IMR-90 (cell line): Measurements from ENCODE around the gene GRIK3. TPM values are rescaled to one million over a fixed set of nuclear protein-coding genes. Genes with fewer than 3 reads are reported as not detected.

Source experiments
- ATAC-seq: fragments of 200-7000 bp; cut with Tn5 transposase; 2 replicates; pipeline ENCODE4 v1.9.1; 2020; ENCODE audit warnings: low read depth, mild to moderate bottlenecking, moderate library complexity
- BruUV-seq: library from RNA; stranded (reverse); fragments of 400-500 nt; replicated peaks from 2 replicates; lab custom pipeline; 2021; lab: Mats Ljungman, UMichigan
- CTCF ChIA-PET: fragments of 300-600 bp; formaldehyde crosslinking; extraction: SDS; loops from one replicate; lab custom pipeline; 2021; ENCODE audit warnings: antibody characterized with exemption; lab: Yijun Ruan, JAX
- POLR2A ChIA-PET: fragments of 300-600 bp; sonication (Branson Sonifier 250); formaldehyde crosslinking; loops from one replicate; lab custom pipeline; 2022; ENCODE audit warnings: antibody characterized with exemption; ENCODE audit not compliant: unreplicated experiment; lab: Charles Lee
- DNase-seq: peaks from one replicate; pipeline ENCODE4 v3.0.0; 2013
- H2AFZ ChIP-seq: replicated peaks from 2 replicates; pipeline ENCODE3; 2013; ENCODE audit warnings: low read length, mild to moderate bottlenecking; ENCODE audit not compliant: poor library complexity
- H2AK5ac ChIP-seq: 2 replicates; pipeline ENCODE4 v1.6.1; 2013; ENCODE audit warnings: low read depth, low read length, inconsistent platforms
- H2AK9ac ChIP-seq: replicated peaks from 2 replicates; pipeline ENCODE3; 2013; ENCODE audit warnings: mild to moderate bottlenecking, low read depth, low read length, moderate library complexity; ENCODE audit not compliant: poor library complexity
- H2BK120ac ChIP-seq: 2 replicates; pipeline ENCODE4 v1.6.1; 2013; ENCODE audit warnings: low read depth, low read length, inconsistent platforms
- H2BK15ac ChIP-seq: 3 replicates; pipeline ENCODE4 v1.6.1; 2013; ENCODE audit warnings: low read depth, low read length, inconsistent platforms
- H2BK20ac ChIP-seq: 2 replicates; pipeline ENCODE4 v1.6.1; 2013; ENCODE audit warnings: low read depth, mild to moderate bottlenecking, inconsistent platforms, low read length, moderate library complexity
- H2BK5ac ChIP-seq: 2 replicates; pipeline ENCODE4 v1.6.1; 2013; ENCODE audit warnings: mild to moderate bottlenecking, low read depth, low read length, inconsistent platforms; ENCODE audit not compliant: poor library complexity, severe bottlenecking
- H3K14ac ChIP-seq: replicated peaks from 2 replicates; pipeline ENCODE4 v1.6.1; 2013; ENCODE audit warnings: low read depth, low read length, inconsistent platforms
- H3K18ac ChIP-seq: 2 replicates; pipeline ENCODE4 v1.6.1; 2013; ENCODE audit warnings: low read depth, low read length, control low read depth
- H3K23ac ChIP-seq: 2 replicates; pipeline ENCODE4 v1.6.1; 2013; ENCODE audit warnings: low read depth, low read length, inconsistent platforms
- H3K27ac ChIP-seq: 2 replicates; pipeline ENCODE4 v1.5.1; 2013; ENCODE audit warnings: mild to moderate bottlenecking, control low read depth, low read length; ENCODE audit not compliant: insufficient read depth
- H3K27me3 ChIP-seq: 2 replicates; pipeline ENCODE4 v1.6.1; 2013; ENCODE audit warnings: low read length; ENCODE audit not compliant: control insufficient read depth, insufficient read depth
- H3K36me3 ChIP-seq: 2 replicates; pipeline ENCODE4 v1.6.1; 2013; ENCODE audit warnings: low read length, mixed read lengths; ENCODE audit not compliant: control insufficient read depth, insufficient read depth
- H3K4ac ChIP-seq: 2 replicates; pipeline ENCODE4 v1.6.1; 2013; ENCODE audit warnings: low read depth, low read length, inconsistent platforms
- H3K4me1 ChIP-seq: 2 replicates; pipeline ENCODE4 v1.6.1; 2013; ENCODE audit warnings: low read length, mixed read lengths; ENCODE audit not compliant: control insufficient read depth, insufficient read depth
- H3K4me2 ChIP-seq: 2 replicates; pipeline ENCODE4 v1.6.1; 2013; ENCODE audit warnings: low read depth, mild to moderate bottlenecking, control low read depth, low read length, moderate library complexity
- H3K4me3 ChIP-seq: 2 replicates; pipeline ENCODE4 v1.5.1; 2013; ENCODE audit warnings: low read depth, mild to moderate bottlenecking, control low read depth, low read length, moderate library complexity; ENCODE audit not compliant: insufficient read depth
- H3K56ac ChIP-seq: 2 replicates; pipeline ENCODE4 v1.6.1; 2013; ENCODE audit warnings: low read length, inconsistent platforms; ENCODE audit not compliant: insufficient read depth; ENCODE audit errors: extremely low read depth
- H3K79me1 ChIP-seq, 2 experiments: 2 replicates each; pipeline ENCODE4 v1.6.1; 2013; ENCODE audit warnings: low read length in 2 of 2, inconsistent platforms in 1 of 2, low read depth in 1 of 2
- H3K9ac ChIP-seq: 2 replicates; pipeline ENCODE4 v1.6.1; 2013; ENCODE audit warnings: low read depth, low read length, control low read depth
- H3K9me1 ChIP-seq: 2 replicates; pipeline ENCODE4 v1.6.1; 2013; ENCODE audit warnings: low read length, inconsistent platforms; ENCODE audit not compliant: insufficient read depth
- H3K9me3 ChIP-seq: 2 replicates; pipeline ENCODE4 v1.6.1; 2013; ENCODE audit warnings: low read length; ENCODE audit not compliant: control insufficient read depth, insufficient read depth
- H4K20me1 ChIP-seq: 2 replicates; pipeline ENCODE4 v1.6.1; 2013; ENCODE audit warnings: low read length, inconsistent platforms; ENCODE audit not compliant: insufficient read depth
- H4K5ac ChIP-seq: 2 replicates; pipeline ENCODE4 v1.6.1; 2013; ENCODE audit warnings: mild to moderate bottlenecking, low read depth, low read length, control low read depth
- H4K8ac ChIP-seq, 2 experiments: 2 replicates each; pipeline ENCODE4 v1.6.1; 2013; ENCODE audit warnings: low read depth in 2 of 2, low read length in 2 of 2, control low read depth in 1 of 2, inconsistent platforms in 1 of 2
- H4K91ac ChIP-seq: 2 replicates; pipeline ENCODE4 v1.6.1; 2013; ENCODE audit warnings: low read depth, low read length, inconsistent platforms; ENCODE audit not compliant: insufficient read depth
- BHLHE40 ChIP-seq: fragments of 150-350 bp; IDR thresholded peaks from 2 replicates; pipeline ENCODE4 v1.6.1; 2016; ENCODE audit warnings: mild to moderate bottlenecking, low read depth, low read length
- CTCF ChIP-seq: conservative IDR thresholded peaks from 2 replicates; pipeline ENCODE4 v1.5.1; 2012; ENCODE audit warnings: mild to moderate bottlenecking, low read depth, low read length, improper control_type of control experiment
- ELK1 ChIP-seq: fragments of 150-350 bp; IDR thresholded peaks from 2 replicates; pipeline ENCODE4 v1.6.1; 2016; ENCODE audit warnings: low read depth, mild to moderate bottlenecking, low read length, moderate library complexity, borderline replicate concordance
- FOS ChIP-seq: fragments of 150-350 bp; IDR thresholded peaks from 2 replicates; pipeline ENCODE4 v1.6.1; 2016; ENCODE audit warnings: low read depth, low read length
- MAZ ChIP-seq: IDR thresholded peaks from 2 replicates; pipeline ENCODE4 v1.6.1; 2012; ENCODE audit warnings: low read depth, mild to moderate bottlenecking, low read length, improper control_type of control experiment, moderate library complexity, borderline replicate concordance
- NFE2L2 ChIP-seq: fragments of 150-350 bp; IDR thresholded peaks from 2 replicates; pipeline ENCODE4 v1.6.1; 2016; ENCODE audit warnings: low read depth, mild to moderate bottlenecking, low read length
- POLR2A ChIP-seq: IDR thresholded peaks from 2 replicates; pipeline ENCODE4 v1.6.1; 2012; ENCODE audit warnings: mild to moderate bottlenecking, low read depth, low read length
- RCOR1 ChIP-seq: IDR thresholded peaks from 2 replicates; pipeline ENCODE4 v1.6.1; 2012; ENCODE audit warnings: mild to moderate bottlenecking, low read length, improper control_type of control experiment; ENCODE audit not compliant: insufficient replicate concordance
- SMC3 ChIP-seq: fragments of 150-350 bp; IDR thresholded peaks from 2 replicates; pipeline ENCODE4 v1.6.1; 2016; ENCODE audit warnings: low read depth, mild to moderate bottlenecking, antibody characterized with exemption, low read length, moderate library complexity
- USF2 ChIP-seq: fragments of 150-350 bp; IDR thresholded peaks from 2 replicates; pipeline ENCODE4 v1.6.1; 2017; ENCODE audit warnings: mild to moderate bottlenecking, antibody characterized with exemption, low read length, low read depth
- WGBS, 2 experiments: methylation state at CpG; one replicate each; pipeline versions ENCODE4 v1.1.5 to v1.1.7; 2013; ENCODE audit warnings: missing lambda C conversion rate in 2 of 2; ENCODE audit not compliant: insufficient read length in 1 of 2; ENCODE audit errors: extremely low coverage in 2 of 2; 5-methylcytosine and 5-hydroxymethylcytosine counted together
- dilution Hi-C: fragments of 300-500 bp; cut with HindIII; formaldehyde crosslinking; loops from one replicate; pipeline ENCODE4 v1.14.3; 2018; ENCODE audit warnings: low sequenced_read_pairs; ENCODE audit not compliant: unreplicated experiment
- in situ Hi-C: fragments of 300-500 bp; cut with MboI; formaldehyde crosslinking; loops from 3 replicates; pipeline ENCODE4 v1.14.3; 2019; ENCODE audit warnings: low sequenced_read_pairs, inconsistent platforms, mixed read lengths
- intact Hi-C: fragments of 100-400 bp; cut with micrococcal nuclease; formaldehyde crosslinking; loops from 2 replicates; pipeline ENCODE4 v1.10.0; 2022
- polyA plus RNA-seq, 3 experiments: library from polyadenylated mRNA; depleted of rRNA; stranded (reverse); fragments of >200 nt; gene quantifications; 2 replicates each; pipeline ENCODE4 v1.2.3, GENCODE V29; 2012; ENCODE audit warnings: low replicate concordance in 1 of 3
- total RNA-seq: library from RNA; depleted of rRNA; stranded (reverse); fragments of >200 nt; gene quantifications from 2 replicates; pipeline ENCODE4 v1.2.3, GENCODE V29; 2012

Gene GRIK3
- total and polyA plus RNA-seq, 2 of the 4 experiments (the other 2 are of a cell fraction), result not detected

GRCh38 chr1:37059346-37059745, 25.0 kb upstream of the GRIK3 start:
- no CpG with 5 or more reads among the region's 8 CpGs for whole genome bisulfite sequencing, 2 experiments
- Histone ChIP-seq H3K36me3 (no peaks in the 10 kb centered on the region), H2BK5ac (no peak overlapping the region), H2AK5ac (no peak overlapping the region), H3K18ac (no peak overlapping the region), H4K91ac (no peak overlapping the region), H4K8ac (no peak overlapping the region), H3K4ac (no peak overlapping the region), H3K14ac (no peak overlapping the region), H3K56ac (no peak overlapping the region), H3K23ac (no peak overlapping the region), H2AFZ (no peak overlapping the region), H2AK9ac (no peak overlapping the region), H2BK120ac (no peak overlapping the region), H3K27me3 (no peaks in the 10 kb centered on the region), H2BK15ac (no peak overlapping the region), H3K9me3 (no peaks in the 10 kb centered on the region), H2BK20ac (no peak overlapping the region), H3K4me3 (no peak overlapping the region), H3K79me1 (no peaks in the 10 kb centered on the region), H4K5ac (no peak overlapping the region), H3K9ac (no peak overlapping the region), H3K9me1 (no peaks in the 10 kb centered on the region), H3K4me2 (no peak overlapping the region), H3K27ac (no peak overlapping the region), H4K20me1 (no peaks in the 10 kb centered on the region), H3K4me1 (no peaks in the 10 kb centered on the region)
- ChIA-PET POLR2A (no interaction called here), CTCF (no interaction called here)
- ATAC-seq, result no peak
- TF ChIP-seq ELK1 (no peak), FOS (no peak), USF2 (no peak), CTCF (no peak), RCOR1 (no peak), POLR2A (no peak), SMC3 (no peak), NFE2L2 (no peak), MAZ (no peak), BHLHE40 (no peak)
- intact Hi-C loops (no loop called here), in situ Hi-C loops (no loop called here), dilution Hi-C loops (no loop called here)
- DNase-seq, result no peak
- BruUV-seq, result no TSS peak
